Stimulated activated CD8-positive, alpha-beta memory T cell treated with anti-CD3 and anti-CD28 coated beads, Interleukin-2, amount 100 ng/mL, for 48 hours (primary cell): ENCODE results near the gene SRBD1.
A peak's percentile ranks its signal among the peaks of the same experiment; 100 is the strongest.

ENCODE experiments used
- DNase-seq, 2 donors: peaks; one replicate each; pipeline ENCODE4 v3.0.0-alpha.2; 2020; ENCODE audit warnings: low read depth in 2 of 2

Gene SRBD1

GRCh38 chr2:45611020-45611859 lies at the start of gene SRBD1:
SRBD1 (minus strand) TSS chr2:45611267; CDS start chr2:45605441, 5,826 bp downstream.
- DNase-seq = peak; percentile 86 to 92

- no peak for DNase-seq
Observed at GRCh38 chr2:45654250-45654649, 43.2 kb upstream of the SRBD1 start.

GRCh38 chr2:45653122-45653913 lies 42.3 kb upstream of the SRBD1 start:
- DNase-seq = no peak

GRCh38 chr2:45652090-45653031 lies 41.3 kb upstream of the SRBD1 start:
- peak in 1 of 2 donors; percentile 19 for DNase-seq

- peak; percentile 17 to 26 for DNase-seq
Observed at GRCh38 chr2:45651415-45652089, 40.5 kb upstream of the SRBD1 start, which contains the start of gene PRKCE. PRKCE (plus strand) TSS chr2:45651675.

GRCh38 chr2:45650851-45651414 lies 39.9 kb upstream of the SRBD1 start:
- peak; percentile 80 to 84 for DNase-seq

- DNase-seq = peak; percentile 29 to 35
Observed at GRCh38 chr2:45649858-45650811, 39.1 kb upstream of the SRBD1 start.

- no peak for DNase-seq
Observed at GRCh38 chr2:45649462-45649857, 38.4 kb upstream of the SRBD1 start.

- DNase-seq = no peak
Observed at GRCh38 chr2:45648636-45649035, 37.6 kb upstream of the SRBD1 start.

- DNase-seq = no peak
Observed at GRCh38 chr2:45647986-45648520, 37.0 kb upstream of the SRBD1 start.

GRCh38 chr2:45647356-45647755 lies 36.3 kb upstream of the SRBD1 start:
- no peak for DNase-seq

- DNase-seq = no peak
Observed at GRCh38 chr2:45646289-45646688, 35.2 kb upstream of the SRBD1 start.

GRCh38 chr2:45643543-45644542 lies 32.8 kb upstream of the SRBD1 start:
- DNase-seq = peak; percentile 60 to 63

GRCh38 chr2:45643095-45643494 lies 32.0 kb upstream of the SRBD1 start:
- no peak for DNase-seq

GRCh38 chr2:45640576-45640975 lies 29.5 kb upstream of the SRBD1 start:
- DNase-seq = no peak

- no peak for DNase-seq
Observed at GRCh38 chr2:45637440-45637839, 26.4 kb upstream of the SRBD1 start.

- no peak for DNase-seq
Observed at GRCh38 chr2:45636008-45636407, 24.9 kb upstream of the SRBD1 start.

GRCh38 chr2:45634223-45634622 lies 23.2 kb upstream of the SRBD1 start:
- DNase-seq = no peak
